HG03565 (cell line): ENCODE measurements around the gene MED27.
"Not testable (repeated sequence)": the region's sequence is repeated elsewhere in the genome, so short reads cannot be mapped to it uniquely, and the experiment has no call there.

Source experiments
- ATAC-seq: cut with Tn5 transposase; IDR thresholded peaks from one replicate; pipeline ENCODE4 v1.9.1; 2021; ENCODE audit warnings: mild to moderate bottlenecking, moderate library complexity; ENCODE audit not compliant: unreplicated experiment

Gene MED27

DNA sequence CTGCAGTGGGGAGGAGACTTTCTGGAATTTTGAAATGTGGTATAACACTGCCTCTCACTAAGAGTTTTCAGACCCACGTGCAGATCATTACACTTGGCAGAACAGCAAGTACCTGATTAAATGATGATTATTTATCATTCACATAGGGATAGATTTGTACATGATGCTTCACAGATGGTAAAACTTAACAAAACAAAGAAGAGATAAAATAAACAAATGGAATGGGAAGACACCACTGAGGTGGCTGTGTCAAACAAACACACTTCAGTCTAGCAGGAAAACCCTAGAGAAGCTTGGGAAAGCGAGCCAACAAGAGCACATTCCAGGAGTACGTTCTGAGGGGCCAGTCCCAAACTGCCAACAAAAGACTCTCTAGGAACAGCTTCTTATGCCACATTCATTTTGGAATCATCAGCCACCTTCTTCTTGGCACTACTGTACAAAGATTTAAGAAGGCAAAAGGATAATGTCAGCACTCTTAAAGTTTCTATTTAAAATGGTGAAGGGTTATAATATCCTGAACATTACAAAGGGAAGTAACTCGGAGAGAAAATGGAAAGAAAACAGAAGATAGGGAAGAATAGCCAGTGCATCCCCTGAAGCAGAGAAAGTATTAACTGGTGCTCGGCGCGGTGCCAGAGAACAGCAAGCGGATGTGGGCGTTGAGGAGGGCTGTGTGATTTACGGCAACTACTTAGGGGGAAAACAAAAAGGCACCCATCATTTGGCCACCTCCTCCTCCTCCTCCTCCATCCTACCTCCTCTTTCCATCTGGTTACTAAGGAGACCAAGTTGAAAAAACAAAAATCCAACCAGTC, 1.6 kb downstream of the MED27 start:
- ATAC-seq, result no peak

DNA sequence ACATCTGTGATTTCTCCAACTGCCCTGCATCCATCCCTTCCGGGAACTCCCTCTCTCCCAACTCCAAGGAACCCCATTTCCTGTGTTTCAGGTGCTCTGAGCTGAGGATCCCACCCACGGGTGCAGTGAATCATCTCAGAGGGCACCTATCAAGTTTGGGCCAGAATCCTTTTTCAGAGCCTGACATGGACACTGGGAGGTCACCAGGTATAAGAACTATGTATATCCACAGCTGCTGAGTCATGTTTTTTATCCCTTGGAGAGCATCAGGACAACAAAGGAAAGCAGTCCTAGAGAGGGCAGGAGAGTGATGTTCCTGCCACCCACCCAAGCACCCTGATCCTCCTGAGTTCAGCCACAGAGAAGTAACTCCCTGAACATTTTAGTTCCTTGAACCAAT, 3.8 kb downstream of the MED27 start:
- ATAC-seq, result no peak

- ATAC-seq, result no peak
Observed at GRCh38 chr9:132074736-132075135, 4.9 kb downstream of the MED27 start.

- ATAC-seq, result no peak
Observed at GRCh38 chr9:132071847-132072507, 7.7 kb downstream of the MED27 start.

DNA sequence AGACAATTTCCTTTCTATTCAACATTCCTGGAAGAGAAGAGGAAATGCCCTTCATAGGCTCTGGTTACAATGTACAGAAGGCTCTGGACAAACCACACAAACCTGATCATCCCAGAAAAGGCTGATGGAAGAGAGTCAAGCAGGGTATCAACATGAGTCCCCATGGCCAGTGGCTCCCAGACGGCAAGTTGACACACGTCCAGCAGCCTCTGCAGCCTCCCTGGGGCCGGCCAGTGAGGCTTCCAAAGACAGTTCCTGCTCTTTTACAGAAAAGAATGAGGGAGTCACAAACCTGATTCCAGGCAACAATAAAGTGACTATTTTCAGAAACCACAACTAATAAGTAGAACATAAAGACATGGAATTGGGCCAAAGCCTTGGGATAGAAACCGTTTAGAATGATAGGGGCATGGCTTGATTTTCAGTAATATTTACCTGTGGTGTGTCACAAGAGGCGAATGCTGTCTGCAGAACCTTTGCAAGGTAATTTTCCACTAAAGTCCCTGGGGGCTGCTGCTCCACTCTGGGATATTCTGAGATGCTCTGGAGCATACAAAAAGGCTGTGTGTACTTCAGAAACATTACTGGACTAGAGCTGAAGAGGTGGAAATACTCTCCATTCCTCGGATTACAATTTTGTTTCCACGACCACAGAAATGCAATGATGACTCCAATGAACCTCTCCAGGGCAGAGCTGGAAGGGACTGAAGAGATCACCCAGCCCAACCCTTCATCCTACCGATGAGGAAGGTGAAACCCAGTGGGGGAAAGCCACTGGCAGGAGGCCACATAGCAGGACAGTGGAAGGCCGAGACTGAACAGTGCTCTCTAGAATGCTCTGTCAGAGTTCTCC, 10.4 kb downstream of the MED27 start:
- ATAC-seq, result no peak

DNA sequence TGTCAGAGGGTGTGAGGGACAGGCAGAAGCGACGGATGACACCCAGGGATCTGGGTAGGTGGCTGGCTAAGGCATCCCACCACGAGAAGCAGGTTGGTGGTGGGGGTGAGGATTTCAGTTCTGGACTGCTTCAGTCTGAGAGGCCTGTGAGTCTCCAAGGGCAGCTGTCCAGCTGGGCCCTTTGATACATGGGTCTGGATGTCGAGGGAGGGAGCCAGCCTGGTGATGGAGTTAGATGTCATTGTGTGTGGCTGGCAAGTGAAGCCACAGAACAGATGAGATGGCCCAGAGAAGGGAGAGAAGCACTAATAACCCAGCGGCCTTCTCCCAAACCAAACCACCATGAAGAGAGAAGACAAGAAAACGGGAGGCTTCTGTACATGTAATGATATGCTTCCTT, 11.1 kb downstream of the MED27 start:
- no peak for ATAC-seq

GRCh38 chr9:132066511-132066910, 13.2 kb downstream of the MED27 start:
- no peak for ATAC-seq

- no peak for ATAC-seq
Observed at GRCh38 chr9:132066057-132066456, 13.6 kb downstream of the MED27 start.

DNA sequence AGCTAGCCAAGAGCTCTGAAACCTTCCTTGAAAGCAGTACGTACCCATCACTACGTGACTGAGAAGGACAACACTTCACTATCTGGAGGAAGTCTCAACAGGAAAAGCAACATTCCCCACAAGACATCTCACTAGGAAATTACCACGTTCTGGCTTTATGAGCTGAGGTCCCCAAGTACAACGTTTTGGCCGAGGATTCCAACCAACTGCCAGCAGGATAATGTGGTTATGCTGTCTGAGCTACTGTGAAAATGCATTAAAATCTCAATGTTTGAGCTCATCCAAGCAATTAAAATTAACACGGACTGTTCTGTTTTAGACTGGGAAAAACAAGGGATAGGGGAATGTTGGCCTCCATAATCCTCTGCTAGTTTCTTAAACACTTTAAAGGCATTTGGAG, 16.4 kb downstream of the MED27 start:
- no peak for ATAC-seq

DNA sequence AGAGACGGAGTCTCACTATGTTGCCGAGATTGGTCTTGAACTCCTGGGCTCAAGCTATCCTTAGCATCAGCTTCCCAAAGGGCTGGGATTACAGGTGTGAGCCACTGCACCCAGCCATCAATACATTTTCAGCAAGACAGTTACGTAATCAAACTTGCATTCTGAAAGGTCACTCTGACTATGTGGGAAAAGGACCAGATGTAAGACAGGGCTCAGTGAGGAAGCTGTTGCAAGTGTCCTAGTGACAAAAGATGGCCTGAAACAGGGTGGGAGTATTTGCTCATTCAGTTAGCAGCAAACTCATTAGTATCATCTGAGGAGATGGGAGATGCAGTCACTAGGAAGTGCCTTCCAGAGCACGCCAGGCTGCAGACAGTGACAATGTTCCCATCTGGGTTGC, 16.9 kb downstream of the MED27 start:
- ATAC-seq, result no peak

GRCh38 chr9:132061526-132061925, 18.1 kb downstream of the MED27 start:
- ATAC-seq, result no peak

DNA sequence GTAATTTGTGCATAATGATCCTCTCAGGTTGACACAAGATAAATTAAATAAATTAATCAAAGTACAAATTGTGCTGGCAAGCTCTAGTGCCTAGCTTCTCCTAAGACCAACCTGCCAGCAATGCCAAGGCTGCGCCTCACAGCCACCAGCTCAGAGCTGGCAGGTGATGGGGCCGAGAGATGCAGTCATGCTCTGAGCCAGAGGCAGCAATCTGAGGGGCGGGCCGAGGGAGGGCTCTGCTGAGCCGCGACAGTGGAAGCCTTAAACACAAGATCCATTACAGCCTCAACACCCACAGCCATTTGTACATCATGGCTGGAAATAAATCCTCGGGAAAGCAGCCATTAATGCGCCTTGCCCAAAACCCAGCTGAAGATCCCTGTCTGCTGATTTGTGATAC, 20.3 kb downstream of the MED27 start:
- no peak for ATAC-seq

DNA sequence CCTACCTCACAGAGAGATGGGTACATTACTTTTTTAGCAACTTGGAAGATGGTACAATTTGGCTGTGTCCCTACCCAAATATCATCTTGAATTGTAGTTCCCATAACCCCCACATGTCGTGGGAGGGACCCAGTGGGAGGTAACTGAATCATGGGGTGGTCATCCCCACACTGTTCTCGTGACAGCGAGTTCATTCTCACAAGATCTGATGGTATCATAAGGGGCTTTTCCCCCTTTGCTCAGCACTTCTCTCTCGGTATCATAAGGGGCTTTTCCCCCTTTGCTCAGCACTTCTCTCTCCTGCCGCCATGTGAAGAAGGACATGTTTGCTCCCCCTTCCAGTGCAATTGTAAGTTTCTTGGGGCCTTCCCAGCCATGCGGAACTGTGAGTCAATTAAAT, 21.4 kb downstream of the MED27 start:
- ATAC-seq, result not testable (repeated sequence)

- ATAC-seq, result no peak
Observed at GRCh38 chr9:132056717-132057560, 22.7 kb downstream of the MED27 start.

- ATAC-seq, result no peak
Observed at GRCh38 chr9:132055756-132056155, 23.9 kb downstream of the MED27 start.

DNA sequence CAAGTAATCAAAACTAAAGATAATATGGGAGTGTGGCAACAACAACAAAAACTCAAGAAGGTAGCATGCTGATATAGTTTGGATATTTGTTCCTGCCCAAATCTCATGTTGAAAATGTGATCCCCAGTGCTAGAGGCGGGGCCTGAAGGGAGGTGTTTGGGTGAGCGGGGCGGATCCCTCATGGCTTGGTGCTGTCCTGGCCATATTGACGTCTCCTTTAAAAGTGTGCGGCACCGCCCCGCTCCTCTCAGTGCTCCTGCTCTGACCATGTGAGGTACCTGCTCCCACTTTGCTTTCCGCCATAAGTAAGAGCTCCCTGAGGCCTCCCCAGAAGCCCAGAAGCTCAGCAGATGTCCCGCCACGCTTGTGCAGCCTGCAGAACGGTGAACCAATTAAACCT, 25.6 kb downstream of the MED27 start:
- no peak for ATAC-seq

DNA sequence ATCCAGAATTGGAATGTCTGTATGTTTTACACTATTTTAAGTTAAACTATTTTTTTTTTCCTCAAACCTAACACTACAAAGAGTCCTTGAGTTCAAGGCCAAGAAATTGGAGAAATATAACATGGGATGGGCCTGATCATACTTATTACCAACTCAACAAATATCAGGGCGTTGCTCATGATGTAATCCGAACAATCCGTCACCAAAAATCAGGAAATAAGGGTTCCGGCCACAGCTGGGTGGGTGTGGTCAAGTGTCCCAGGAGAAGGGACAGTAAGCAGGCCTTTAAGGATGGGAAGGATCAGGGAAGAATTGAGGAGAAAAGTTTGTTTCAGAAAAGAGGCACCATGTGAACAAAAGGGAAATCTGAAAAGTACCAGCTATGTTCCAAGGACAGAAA, 29.8 kb downstream of the MED27 start:
- no peak for ATAC-seq

DNA sequence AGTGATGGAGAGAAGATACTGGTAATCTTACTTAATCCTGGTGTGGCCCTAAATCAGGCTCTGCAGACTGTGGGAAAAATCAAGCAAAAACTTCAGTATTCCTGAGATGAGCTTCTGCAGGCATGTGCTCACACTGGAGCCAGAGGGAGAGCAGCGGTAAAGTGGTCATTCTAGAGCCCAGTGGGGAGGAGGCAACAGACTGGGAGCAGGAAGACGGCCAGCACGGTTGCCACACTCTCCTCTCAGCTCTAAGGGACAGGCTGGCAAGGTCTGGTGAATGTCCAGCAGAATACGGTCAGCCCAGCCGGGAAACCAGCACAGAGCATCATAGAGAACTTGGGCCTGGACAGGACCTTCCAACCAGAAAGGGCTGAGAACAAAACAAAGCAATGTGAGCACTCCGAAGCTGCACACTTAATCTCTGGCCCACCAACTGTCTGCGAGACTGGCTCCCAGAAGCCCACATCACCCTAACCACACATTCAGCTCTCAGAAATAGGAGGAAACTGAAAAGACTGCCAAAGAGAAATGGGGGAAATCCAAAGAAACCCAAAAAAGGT, 30.3 kb downstream of the MED27 start:
- no peak for ATAC-seq

DNA sequence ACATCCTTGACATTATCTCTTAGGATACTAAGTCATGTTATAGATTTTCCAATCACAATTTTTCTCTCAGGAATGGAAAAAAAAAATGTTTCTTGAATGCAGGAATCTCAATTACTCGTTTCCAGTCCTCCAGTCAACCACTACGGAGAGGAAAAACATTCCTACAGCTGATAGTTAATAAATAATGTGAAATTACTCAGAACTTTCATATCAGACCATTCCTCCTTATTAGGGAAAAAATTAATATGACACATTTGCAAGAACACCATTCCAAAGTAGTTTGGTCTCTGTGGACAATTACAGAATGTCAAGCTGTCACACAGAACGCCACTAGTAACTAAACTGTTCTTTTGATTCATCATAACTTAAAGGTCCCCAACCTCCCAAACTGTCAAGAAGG, 31.5 kb downstream of the MED27 start:
- no peak for ATAC-seq

GRCh38 chr9:132046456-132046855, 33.2 kb downstream of the MED27 start:
- no peak for ATAC-seq
